Spinal cord (tissue), 10 donors: Measurements from ENCODE around the gene LPAR2. TPM values are rescaled to one million over a fixed set of nuclear protein-coding genes. Genes with fewer than 3 reads are reported as not detected.
A peak's percentile ranks its signal among the peaks of the same experiment; 100 is the strongest.
"Not testable (repeated sequence)": the region's sequence is repeated elsewhere in the genome, so short reads cannot be mapped to it uniquely, and the experiment has no call there.

Source experiments
- DNase-seq, 6 donors: peaks; one replicate each; pipeline versions ENCODE4 v3.0.0 to v3.0.0-alpha.2; 2013 to 2015; ENCODE audit warnings: low spot score in 6 of 6, low read depth in 4 of 6
- H3K27ac ChIP-seq: one replicate; pipeline ENCODE4 v1.5.1; 2013; ENCODE audit warnings: low read depth, low read length, control low read depth
- H3K27me3 ChIP-seq: one replicate; pipeline ENCODE4 v1.6.1; 2013; ENCODE audit warnings: low read length; ENCODE audit not compliant: control insufficient read depth, insufficient read depth
- H3K36me3 ChIP-seq: one replicate; pipeline ENCODE4 v1.6.1; 2013; ENCODE audit warnings: low read length; ENCODE audit not compliant: control insufficient read depth, insufficient read depth
- H3K4me1 ChIP-seq: one replicate; pipeline ENCODE4 v1.6.1; 2013; ENCODE audit warnings: low read length; ENCODE audit not compliant: control insufficient read depth, insufficient read depth
- H3K4me3 ChIP-seq: one replicate; pipeline ENCODE4 v1.5.1; 2013; ENCODE audit warnings: low read depth, low read length, control low read depth
- H3K9me3 ChIP-seq: one replicate; pipeline ENCODE4 v1.6.1; 2013; ENCODE audit warnings: low read length; ENCODE audit not compliant: control insufficient read depth, insufficient read depth
- WGBS: methylation state at CpG from one replicate; pipeline ENCODE4 v1.1.5; 2013; ENCODE audit warnings: missing lambda C conversion rate; ENCODE audit not compliant: insufficient coverage; 5-methylcytosine and 5-hydroxymethylcytosine counted together
- long read RNA-seq, 4 donors: transcript quantifications; one replicate each; lab custom pipeline, GENCODE V29; 2026
- polyA plus RNA-seq, 2 donors: library from polyadenylated mRNA; unstranded; fragments of 120-200 nt; gene quantifications; one replicate each; pipeline ENCODE4 v1.2.1, GENCODE V29; 2013; ENCODE audit not compliant: insufficient read length in 2 of 2
- total RNA-seq, 2 donors: library from RNA; depleted of rRNA in 1 of 2; stranded (reverse); fragments of 120-200 nt in 1 of 2; fragments of >200 nt in 1 of 2; gene quantifications; one replicate each; pipeline versions ENCODE4 v1.2.3 to v1.2.4, GENCODE V29; 2013 to 2014
- donor health status: healthy.

The LPAR2 gene
- total RNA-seq (10 to 100 TPM in 1 of 2 donors, 1 to 10 TPM in 1; 5.3 to 19.8 TPM), polyA plus RNA-seq (10 to 100 TPM; 67.1 to 80.0 TPM)
- long read RNA-seq, donor 1, partial matches to known transcripts = 0 of 5 reads
- long read RNA-seq, donor 1, other reads (novel, unspliced or antisense) = 0 of 5 reads
- long read RNA-seq, donor 2 = 0 reads
- long read RNA-seq, donor 3, partial matches to known transcripts = 0 of 4 reads
- long read RNA-seq, donor 3, other reads (novel, unspliced or antisense) = 0 of 4 reads
- long read RNA-seq, donor 4, partial matches to known transcripts = 6 of 12 reads
- long read RNA-seq, donor 4, other reads (novel, unspliced or antisense) = 0 of 12 reads

GRCh38 chr19:19627621-19628500, at the start of gene LPAR2:
Gene LPAR2 (minus strand): TSS chr19:19628220. CDS start chr19:19627275, 945 bp downstream.
- peaks cover 23% of the 10 kb centered on the region for H3K4me1 ChIP-seq
- no peaks in the 10 kb centered on the region for H3K9me3 ChIP-seq
- H3K4me3 ChIP-seq = peak within 1 kb of the TSS; percentile 44
- DNase-seq = peak in 4 of 6 donors; percentile 29 to 93 (median 73)
- H3K36me3 ChIP-seq = peaks cover 47% of the 10 kb centered on the region
- 2% methylated on average over 84 of the region's 87 CpGs for WGBS
- H3K27ac ChIP-seq = no peak within 1 kb of the TSS
- H3K27me3 ChIP-seq = no peaks in the 10 kb centered on the region

- Histone ChIP-seq H3K9me3 (peaks cover 2% of the 10 kb centered on the region), H3K4me1 (no peaks in the 10 kb centered on the region), H3K27me3 (no peaks in the 10 kb centered on the region), H3K27ac (no peak overlapping the region), H3K4me3 (no peak overlapping the region), H3K36me3 (peaks cover 7% of the 10 kb centered on the region)
- WGBS = 100% methylated on average over 1 of the region's 7 CpGs
- DNase-seq = no peak
Observed at GRCh38 chr19:19677579-19677978, 49.6 kb upstream of the LPAR2 start.

- WGBS = 100% methylated on average over 1 of the region's 6 CpGs
- H3K36me3 ChIP-seq = no peaks in the 10 kb centered on the region
- H3K27me3 ChIP-seq = no peaks in the 10 kb centered on the region
- H3K9me3 ChIP-seq = peaks cover 2% of the 10 kb centered on the region
- DNase-seq = no peak
- H3K4me3 ChIP-seq = no peak overlapping the region
- H3K4me1 ChIP-seq = peaks cover 7% of the 10 kb centered on the region
- no peak overlapping the region for H3K27ac ChIP-seq
Observed at GRCh38 chr19:19674315-19674714, 46.3 kb upstream of the LPAR2 start.

GRCh38 chr19:19672816-19673215, 44.8 kb upstream of the LPAR2 start:
- peaks cover 17% of the 10 kb centered on the region for H3K4me1 ChIP-seq
- peaks cover 2% of the 10 kb centered on the region for H3K9me3 ChIP-seq
- H3K36me3 ChIP-seq = no peaks in the 10 kb centered on the region
- no CpG with 5 or more reads among the region's 3 CpGs for WGBS
- no peaks in the 10 kb centered on the region for H3K27me3 ChIP-seq
- no peak for DNase-seq
- H3K27ac ChIP-seq = no peak overlapping the region
- H3K4me3 ChIP-seq = no peak overlapping the region

GRCh38 chr19:19670070-19670551, 42.1 kb upstream of the LPAR2 start:
- Histone ChIP-seq H3K4me1 (peaks cover 17% of the 10 kb centered on the region), H3K27me3 (no peaks in the 10 kb centered on the region), H3K36me3 (no peaks in the 10 kb centered on the region), H3K4me3 (no peak overlapping the region), H3K27ac (no peak overlapping the region), H3K9me3 (peaks cover 2% of the 10 kb centered on the region)
- no peak for DNase-seq
- 66% methylated on average over 10 of the region's 10 CpGs for WGBS

- H3K4me1 ChIP-seq = peaks cover 17% of the 10 kb centered on the region
- no peaks in the 10 kb centered on the region for H3K9me3 ChIP-seq
- peak; percentile 73 to 98 (median 88) for DNase-seq
- no peaks in the 10 kb centered on the region for H3K27me3 ChIP-seq
- 3% methylated on average over 36 of the region's 36 CpGs for WGBS
- H3K36me3 ChIP-seq = no peaks in the 10 kb centered on the region
- H3K27ac ChIP-seq = peak within 1 kb of the TSS; percentile 81
- H3K4me3 ChIP-seq = peak within 1 kb of the TSS; percentile 85
Observed at GRCh38 chr19:19668230-19669012, 40.4 kb upstream of the LPAR2 start, which contains the start of gene ZNF101. Gene ZNF101 (plus strand): TSS chr19:19668839. CDS start chr19:19668964, 125 bp downstream.

GRCh38 chr19:19665420-19665948, 37.5 kb upstream of the LPAR2 start:
- not testable (repeated sequence) for H3K27me3 ChIP-seq, H3K9me3 ChIP-seq, H3K4me3 ChIP-seq, DNase-seq, H3K36me3 ChIP-seq, H3K27ac ChIP-seq
- H3K4me1 ChIP-seq = peaks cover 39% of the 10 kb centered on the region
- WGBS = 96% methylated on average over 17 of the region's 22 CpGs

GRCh38 chr19:19663256-19664120, 35.5 kb upstream of the LPAR2 start, which contains the start of gene ATP13A1:
Gene ATP13A1 (minus strand): TSS chr19:19663676. CDS start chr19:19663666, 10 bp downstream.
- Histone ChIP-seq H3K27ac (peak within 1 kb of the TSS; percentile 90), H3K4me3 (peak within 1 kb of the TSS; percentile 85), H3K9me3 (no peaks in the 10 kb centered on the region), H3K36me3 (peaks cover 25% of the 10 kb centered on the region), H3K27me3 (no peaks in the 10 kb centered on the region), H3K4me1 (peaks cover 28% of the 10 kb centered on the region)
- DNase-seq = peak; percentile 93 to 100 (median 96)
- under 1% methylated on average over 75 of the region's 85 CpGs for WGBS
